HFF-Myc (cell line): ENCODE results near the gene SLC2A6.
A peak's percentile ranks its signal among the peaks of the same experiment; 100 is the strongest.

Experiments
- DNase-seq: peaks from one replicate; pipeline ENCODE4 v3.0.0-alpha.2; 2011; ENCODE audit warnings: low read depth; ENCODE audit errors: extremely low read depth
- H3K4me3 ChIP-seq: replicated peaks from 2 replicates; pipeline ENCODE4 v1.5.1; 2011; ENCODE audit warnings: low read depth, mild to moderate bottlenecking, control low read depth, low read length
- TF ChIP-seq, protein P1 (sequence below): IDR thresholded peaks from 2 replicates; pipeline ENCODE4 v1.5.1; 2012; ENCODE audit warnings: mild to moderate bottlenecking, low read depth, low read length, control low read depth; ENCODE audit errors: missing control alignments

SLC2A6 gene, protein sequence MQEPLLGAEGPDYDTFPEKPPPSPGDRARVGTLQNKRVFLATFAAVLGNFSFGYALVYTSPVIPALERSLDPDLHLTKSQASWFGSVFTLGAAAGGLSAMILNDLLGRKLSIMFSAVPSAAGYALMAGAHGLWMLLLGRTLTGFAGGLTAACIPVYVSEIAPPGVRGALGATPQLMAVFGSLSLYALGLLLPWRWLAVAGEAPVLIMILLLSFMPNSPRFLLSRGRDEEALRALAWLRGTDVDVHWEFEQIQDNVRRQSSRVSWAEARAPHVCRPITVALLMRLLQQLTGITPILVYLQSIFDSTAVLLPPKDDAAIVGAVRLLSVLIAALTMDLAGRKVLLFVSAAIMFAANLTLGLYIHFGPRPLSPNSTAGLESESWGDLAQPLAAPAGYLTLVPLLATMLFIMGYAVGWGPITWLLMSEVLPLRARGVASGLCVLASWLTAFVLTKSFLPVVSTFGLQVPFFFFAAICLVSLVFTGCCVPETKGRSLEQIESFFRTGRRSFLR

DNA sequence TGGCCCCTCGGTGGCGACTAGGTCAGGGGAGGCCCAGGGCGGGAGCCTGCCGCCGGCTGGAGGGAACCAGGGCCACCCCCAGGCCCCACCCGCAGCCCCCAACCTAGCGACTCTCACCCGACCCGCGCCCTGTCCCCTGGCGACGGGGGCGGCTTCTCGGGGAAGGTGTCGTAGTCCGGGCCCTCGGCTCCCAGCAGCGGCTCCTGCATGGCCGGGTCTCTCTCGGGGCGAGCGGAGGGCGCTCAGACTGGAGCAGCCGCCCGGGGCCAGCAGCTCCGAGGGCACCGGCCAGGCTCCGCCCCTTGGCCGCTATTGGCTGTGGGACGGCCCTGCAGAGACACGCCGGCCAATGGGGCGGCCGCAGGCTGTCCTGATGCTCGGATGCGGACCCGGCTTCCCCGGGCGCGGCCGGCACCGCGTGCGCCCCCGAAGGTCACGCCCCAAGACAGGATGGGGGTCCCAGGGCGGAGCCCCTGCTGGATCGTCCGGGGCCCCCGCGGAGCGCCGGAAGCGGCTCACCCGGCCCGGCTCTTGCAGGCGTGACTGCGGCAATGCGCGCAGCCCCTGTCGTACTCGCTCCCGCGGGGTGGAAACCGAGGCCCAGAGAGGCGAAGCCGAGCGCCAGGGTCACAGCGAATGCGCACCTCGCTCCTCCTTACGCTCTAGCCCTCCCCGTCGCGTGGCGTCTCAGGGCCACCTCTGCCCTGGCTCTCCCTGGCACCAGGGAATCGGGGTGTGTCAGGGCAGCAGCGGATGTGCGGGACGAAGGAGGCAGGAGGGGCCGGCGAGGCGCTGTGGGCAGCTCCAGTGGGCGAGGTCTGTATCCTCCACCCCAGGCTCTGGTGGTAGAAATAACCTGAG, at the start of gene SLC2A6:
Gene SLC2A6 (minus strand): TSS at position 249 of the 861 bp plus-strand sequence. CDS start 40 bp downstream, at position 209.
- DNase-seq, result peak; percentile 31
- TF ChIP-seq, protein P1, sequence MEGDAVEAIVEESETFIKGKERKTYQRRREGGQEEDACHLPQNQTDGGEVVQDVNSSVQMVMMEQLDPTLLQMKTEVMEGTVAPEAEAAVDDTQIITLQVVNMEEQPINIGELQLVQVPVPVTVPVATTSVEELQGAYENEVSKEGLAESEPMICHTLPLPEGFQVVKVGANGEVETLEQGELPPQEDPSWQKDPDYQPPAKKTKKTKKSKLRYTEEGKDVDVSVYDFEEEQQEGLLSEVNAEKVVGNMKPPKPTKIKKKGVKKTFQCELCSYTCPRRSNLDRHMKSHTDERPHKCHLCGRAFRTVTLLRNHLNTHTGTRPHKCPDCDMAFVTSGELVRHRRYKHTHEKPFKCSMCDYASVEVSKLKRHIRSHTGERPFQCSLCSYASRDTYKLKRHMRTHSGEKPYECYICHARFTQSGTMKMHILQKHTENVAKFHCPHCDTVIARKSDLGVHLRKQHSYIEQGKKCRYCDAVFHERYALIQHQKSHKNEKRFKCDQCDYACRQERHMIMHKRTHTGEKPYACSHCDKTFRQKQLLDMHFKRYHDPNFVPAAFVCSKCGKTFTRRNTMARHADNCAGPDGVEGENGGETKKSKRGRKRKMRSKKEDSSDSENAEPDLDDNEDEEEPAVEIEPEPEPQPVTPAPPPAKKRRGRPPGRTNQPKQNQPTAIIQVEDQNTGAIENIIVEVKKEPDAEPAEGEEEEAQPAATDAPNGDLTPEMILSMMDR, result no peak
- H3K4me3 ChIP-seq, result peak within 1 kb of the TSS; percentile 58

DNA sequence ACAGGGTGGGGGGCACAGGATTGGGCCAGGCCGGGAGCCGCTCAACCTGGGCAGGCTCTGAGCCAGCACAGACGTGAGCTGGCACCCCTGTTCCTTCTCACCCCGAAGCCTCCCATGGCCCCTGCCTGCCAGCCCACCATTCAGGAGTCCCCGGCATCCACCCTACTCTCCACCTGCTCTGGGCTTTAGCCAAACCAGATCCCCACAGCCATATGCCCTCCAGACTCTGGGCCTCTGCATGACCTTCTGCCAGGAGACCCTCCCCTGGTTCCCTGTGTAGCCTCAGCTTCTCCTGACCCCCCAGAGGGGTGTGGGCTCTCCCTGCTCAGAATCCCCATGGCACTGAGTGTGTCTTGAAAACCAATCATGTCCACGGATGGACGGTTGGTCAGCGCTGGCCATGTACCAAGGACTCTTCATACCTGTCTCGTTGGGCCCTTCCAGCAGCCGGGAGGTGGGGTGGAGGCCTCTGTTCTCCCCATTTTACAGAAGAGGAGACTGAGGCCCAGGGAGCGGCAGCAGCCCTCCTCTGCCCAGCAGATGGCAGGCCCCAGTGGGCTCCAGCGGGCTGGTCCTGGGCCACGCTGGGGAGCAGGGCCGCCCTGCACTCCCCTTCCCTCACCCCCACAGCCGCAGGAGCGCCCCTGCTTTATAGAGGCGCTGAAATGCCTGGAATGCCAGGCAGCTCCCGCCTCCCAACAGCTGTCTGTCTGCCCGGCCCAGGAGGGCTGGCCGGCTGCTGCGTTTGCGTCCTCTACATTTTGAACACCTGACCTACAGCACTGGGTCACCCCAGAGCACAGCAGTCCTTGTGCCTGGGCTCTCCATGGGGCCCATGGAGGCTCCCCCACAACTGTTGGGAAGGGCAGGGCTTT, 49.3 kb upstream of the SLC2A6 start:
- no peak for DNase-seq
- TF ChIP-seq, protein P1, result no peak
- no peak overlapping the region for H3K4me3 ChIP-seq

DNA sequence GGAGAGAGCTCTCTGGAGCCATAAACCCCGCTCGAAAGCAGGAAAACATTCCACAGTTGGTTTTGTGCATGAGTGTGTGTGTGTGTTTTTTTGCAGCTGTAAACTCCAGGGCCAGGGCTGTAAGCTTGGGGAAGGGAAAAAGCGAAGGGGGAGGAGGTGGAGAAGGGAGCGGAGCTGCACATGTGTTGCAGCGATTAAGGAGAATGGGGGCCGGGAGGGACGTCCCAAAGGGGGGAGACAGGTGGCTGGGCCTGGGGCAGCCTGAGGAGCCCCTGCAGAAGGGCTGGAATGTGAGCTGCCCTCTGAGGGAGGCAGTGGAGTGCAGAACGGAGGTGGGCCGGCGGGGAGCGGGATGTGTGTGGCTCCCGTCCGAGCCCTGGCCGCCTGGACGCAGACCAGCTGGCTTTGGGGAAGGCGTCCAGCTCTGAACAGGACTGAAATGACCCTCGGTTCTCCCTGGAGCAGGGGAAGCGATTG, 48.6 kb upstream of the SLC2A6 start:
- DNase-seq, result no peak
- TF ChIP-seq, protein P1, result no peak
- H3K4me3 ChIP-seq, result no peak overlapping the region

DNA sequence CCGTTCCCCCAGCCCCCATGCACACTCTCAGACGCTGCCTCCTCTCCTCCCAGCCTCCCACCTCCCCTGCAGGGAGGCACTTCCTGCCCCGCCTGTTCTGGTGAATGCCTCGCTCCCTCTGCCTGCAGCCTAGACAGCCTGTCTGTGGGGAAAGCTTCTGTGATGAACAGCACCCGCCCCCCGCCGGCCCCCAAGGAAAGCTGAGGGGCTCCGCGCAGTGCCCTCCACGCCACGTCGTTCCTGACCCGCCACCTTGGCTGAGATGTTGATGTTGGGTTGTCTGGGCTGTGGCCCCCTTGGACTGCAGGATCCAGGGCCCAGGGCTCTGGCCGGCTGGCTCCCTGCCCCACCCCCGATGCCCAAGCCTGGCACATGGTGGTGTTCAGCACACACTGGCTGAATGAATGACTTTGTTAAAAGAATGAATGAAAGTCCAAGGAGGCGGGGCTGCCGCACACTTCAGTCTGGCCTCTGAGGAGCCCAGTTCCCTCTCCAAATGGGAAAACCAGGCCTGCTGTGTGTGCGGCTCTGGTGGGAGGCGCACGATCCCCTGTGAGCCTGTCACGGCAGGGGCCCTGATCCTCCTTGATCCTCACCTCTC, 47.9 kb upstream of the SLC2A6 start:
- TF ChIP-seq, protein P1, result no peak
- H3K4me3 ChIP-seq, result no peak overlapping the region
- no peak for DNase-seq

DNA sequence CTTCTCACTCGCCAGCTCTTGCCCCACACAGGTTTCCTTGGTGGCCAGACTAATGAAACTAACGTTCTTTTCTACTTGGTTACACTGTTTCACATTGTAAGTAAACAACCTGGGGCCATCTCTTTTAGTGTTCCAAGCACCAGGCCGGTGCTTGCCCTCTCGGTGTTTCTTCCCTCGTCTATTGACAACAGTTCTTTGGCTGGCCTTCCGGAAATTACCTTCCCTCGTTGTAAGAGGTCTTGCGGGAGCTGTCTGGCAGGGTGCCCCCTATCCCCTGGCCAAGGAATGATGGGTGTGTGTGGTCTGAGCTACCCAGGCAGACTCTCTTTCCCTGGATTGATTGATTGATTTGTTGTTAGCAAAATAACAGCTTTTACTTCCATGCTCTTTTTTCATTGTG, 46.8 kb upstream of the SLC2A6 start:
- no peak for DNase-seq
- H3K4me3 ChIP-seq, result no peak overlapping the region
- TF ChIP-seq, protein P1, result no peak
